GM10248 (cell line): ENCODE data around the gene OLR1.
"Not testable (repeated sequence)": the region's sequence is repeated elsewhere in the genome, so short reads cannot be mapped to it uniquely, and the experiment has no call there.

ENCODE experiments used
- CTCF ChIA-PET: fragments of 300-600 bp; sonication (Branson Sonifier 250); formaldehyde crosslinking; extraction: SDS; loops from one replicate; lab custom pipeline; 2021; ENCODE audit warnings: antibody characterized with exemption; lab: Yijun Ruan, JAX
- POLR2A ChIA-PET: fragments of 350-650 bp; sonication (Branson Sonifier 250); formaldehyde crosslinking; extraction: SDS; loops from one replicate; lab custom pipeline; 2020; ENCODE audit warnings: antibody characterized with exemption; lab: Yijun Ruan, JAX
- DNase-seq: peaks from one replicate; pipeline ENCODE4 v3.0.0; 2012; ENCODE audit errors: extremely low spot score
- TF ChIP-seq, protein P1 (sequence below): IDR thresholded peaks from 2 replicates; pipeline ENCODE4 v1.5.1; 2012; ENCODE audit warnings: mild to moderate bottlenecking, low read depth; ENCODE audit errors: extremely low read depth, missing control alignments, control extremely low read depth

The OLR1 gene

DNA sequence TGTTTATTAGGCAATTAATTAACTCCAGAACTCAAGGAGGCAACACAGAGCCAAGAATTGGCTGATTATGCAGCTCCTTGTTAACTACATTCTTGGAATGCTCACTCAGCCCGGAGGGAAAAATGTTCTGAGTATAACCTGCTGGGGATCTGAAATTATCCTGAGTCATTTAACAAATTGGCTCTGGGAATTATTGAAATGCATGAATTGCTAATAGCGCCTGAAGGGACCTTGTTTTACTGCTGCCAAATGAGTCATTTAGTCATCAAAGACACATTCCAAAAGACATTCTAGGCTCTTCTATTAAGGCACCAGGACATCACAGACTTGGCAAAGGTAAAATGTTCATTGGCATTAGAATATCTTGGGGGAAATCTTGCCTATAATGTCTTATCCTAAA lies 19.9 kb upstream of the OLR1 start:
- TF ChIP-seq, protein P1, sequence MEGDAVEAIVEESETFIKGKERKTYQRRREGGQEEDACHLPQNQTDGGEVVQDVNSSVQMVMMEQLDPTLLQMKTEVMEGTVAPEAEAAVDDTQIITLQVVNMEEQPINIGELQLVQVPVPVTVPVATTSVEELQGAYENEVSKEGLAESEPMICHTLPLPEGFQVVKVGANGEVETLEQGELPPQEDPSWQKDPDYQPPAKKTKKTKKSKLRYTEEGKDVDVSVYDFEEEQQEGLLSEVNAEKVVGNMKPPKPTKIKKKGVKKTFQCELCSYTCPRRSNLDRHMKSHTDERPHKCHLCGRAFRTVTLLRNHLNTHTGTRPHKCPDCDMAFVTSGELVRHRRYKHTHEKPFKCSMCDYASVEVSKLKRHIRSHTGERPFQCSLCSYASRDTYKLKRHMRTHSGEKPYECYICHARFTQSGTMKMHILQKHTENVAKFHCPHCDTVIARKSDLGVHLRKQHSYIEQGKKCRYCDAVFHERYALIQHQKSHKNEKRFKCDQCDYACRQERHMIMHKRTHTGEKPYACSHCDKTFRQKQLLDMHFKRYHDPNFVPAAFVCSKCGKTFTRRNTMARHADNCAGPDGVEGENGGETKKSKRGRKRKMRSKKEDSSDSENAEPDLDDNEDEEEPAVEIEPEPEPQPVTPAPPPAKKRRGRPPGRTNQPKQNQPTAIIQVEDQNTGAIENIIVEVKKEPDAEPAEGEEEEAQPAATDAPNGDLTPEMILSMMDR: no peak
- DNase-seq: no peak
- ChIA-PET CTCF (interaction anchor here (0.9 to 9.6 kb wide), 7 partner anchors 10 to 183 kb away, joined by 3 to 63 read pairs (median 3); no protein-coding TSS in a partner anchor), POLR2A (no interaction called here)

- POLR2A ChIA-PET: no interaction called here
- TF ChIP-seq, protein P1: peak; percentile 87
- CTCF ChIA-PET: interaction anchor here (0.6 to 9.6 kb wide), 12 partner anchors 11 to 440 kb away, joined by 3 to 63 read pairs (median 3); no protein-coding TSS in a partner anchor
- DNase-seq: peak; percentile 74
These were observed 18.8 kb upstream of the OLR1 start for GRCh38 chr12:10190558-10191388.

DNA sequence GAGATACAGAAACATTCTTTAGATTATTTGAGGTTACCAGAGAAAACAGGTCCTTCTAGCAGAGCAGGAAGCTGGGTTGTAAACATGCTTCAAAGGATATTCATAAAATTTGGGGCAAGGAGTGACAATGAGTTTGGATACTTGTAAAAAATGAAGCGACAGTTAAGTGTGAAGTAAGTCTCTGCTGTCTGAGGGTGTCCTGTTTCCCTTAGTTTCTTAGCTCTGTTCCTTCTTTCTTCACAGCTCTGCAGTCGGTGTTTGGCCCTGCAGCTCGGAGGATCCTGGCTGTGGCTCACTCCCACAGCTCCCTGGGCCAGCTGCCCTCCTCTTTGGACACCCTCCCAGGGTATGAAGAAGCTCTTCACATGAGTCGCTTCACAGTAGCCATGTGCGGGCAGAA lies 17.7 kb upstream of the OLR1 start:
- POLR2A ChIA-PET: interaction anchor here (0.8 kb wide), 1 partner anchor 982 kb away, joined by 3 read pairs; no protein-coding TSS in a partner anchor
- TF ChIP-seq, protein P1: no peak
- CTCF ChIA-PET: interaction anchor here (0.6 to 9.6 kb wide), 7 partner anchors 12 to 439 kb away, joined by 3 to 63 read pairs (median 3); no protein-coding TSS in a partner anchor
- DNase-seq: no peak

- CTCF ChIA-PET: interaction anchor here (0.6 to 9.6 kb wide), 2 partner anchors 35 to 59 kb away, joined by 3 to 63 read pairs; no protein-coding TSS in a partner anchor
- DNase-seq, POLR2A ChIA-PET: not testable (repeated sequence)
These were observed 15.0 kb upstream of the OLR1 start for GRCh38 chr12:10186958-10187357.

DNA sequence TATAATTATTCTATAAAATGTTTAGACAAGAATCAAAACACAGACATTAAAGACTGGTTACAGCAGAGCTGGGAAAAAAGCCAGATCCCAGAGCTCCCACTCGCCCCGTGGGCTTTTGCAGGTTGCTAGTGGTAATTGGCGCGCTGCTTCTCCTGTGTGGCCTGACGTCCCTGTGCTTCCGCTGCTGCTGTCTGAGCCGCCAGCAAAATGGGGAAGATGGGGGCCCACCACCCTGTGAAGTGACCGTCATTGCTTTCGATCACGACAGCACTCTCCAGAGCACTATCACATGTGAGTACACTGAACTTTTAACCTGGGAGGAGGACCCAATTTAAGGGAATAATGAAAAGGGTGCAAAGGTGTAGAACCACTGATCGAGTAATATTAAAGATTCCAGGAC lies 14.4 kb upstream of the OLR1 start:
- DNase-seq: peak; percentile 33
- TF ChIP-seq, protein P1: no peak
- POLR2A ChIA-PET: no interaction called here
- CTCF ChIA-PET: interaction anchor here (1.0 to 1.1 kb wide), 2 partner anchors 15 to 32 kb away, joined by 3 to 4 read pairs; partner anchors contain the start of gene OLR1

DNA sequence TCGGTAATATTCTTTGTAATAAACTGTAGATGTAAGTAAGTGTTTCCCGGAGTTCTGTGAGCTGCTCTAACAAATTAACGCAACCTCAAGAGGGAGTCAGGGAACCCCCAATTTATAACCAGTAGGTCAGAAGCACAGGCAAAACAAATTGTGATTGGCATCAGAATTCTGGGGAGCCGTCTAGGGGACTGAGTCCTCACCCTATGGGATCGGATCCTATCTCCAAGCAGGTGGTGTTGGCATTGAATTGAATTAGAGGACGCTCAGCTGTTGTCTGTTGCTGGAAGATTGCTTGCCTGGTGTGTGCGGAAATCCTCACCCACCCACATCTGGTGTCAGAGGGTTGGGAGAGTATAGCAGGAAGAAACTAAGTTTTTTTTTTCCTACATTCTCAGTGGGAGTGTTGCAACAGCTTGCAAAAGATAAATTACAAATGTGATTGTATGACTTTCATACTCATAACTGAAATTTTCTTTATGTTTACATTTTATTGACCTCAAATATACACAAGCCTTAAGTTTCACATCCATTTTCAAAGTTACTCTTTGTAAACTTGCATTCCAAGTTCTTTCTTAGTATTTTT lies 12.4 kb upstream of the OLR1 start:
- POLR2A ChIA-PET: no interaction called here

More for the DNA sequence above, 12.4 kb upstream of the OLR1 start:
- TF ChIP-seq, protein P1: no peak
- DNase-seq: no peak
- CTCF ChIA-PET: interaction anchor here (1.0 kb wide), 1 partner anchor 32 kb away, joined by 3 read pairs; no protein-coding TSS in a partner anchor
